ENCODE measurements around the gene C10orf143.

C10orf143 gene

GRCh38 chr10:130050721-130051120 lies 59.9 kb downstream of the C10orf143 start:
- DNase-seq: no peak

- no peak for DNase-seq
Measured at GRCh38 chr10:130049987-130050386, 60.6 kb downstream of the C10orf143 start.

- no peak for DNase-seq
Measured at GRCh38 chr10:130049244-130049643, 61.4 kb downstream of the C10orf143 start.

- no peak for DNase-seq
Measured at GRCh38 chr10:130048081-130048480, 62.5 kb downstream of the C10orf143 start.

GRCh38 chr10:130047336-130047735 lies 63.3 kb downstream of the C10orf143 start:
- no peak for DNase-seq

- peak in 1 of 3 experiments; percentile 9 for DNase-seq
Measured at GRCh38 chr10:130046591-130046990, 64.0 kb downstream of the C10orf143 start.

- DNase-seq: no peak
Measured at GRCh38 chr10:130045801-130046321, 64.8 kb downstream of the C10orf143 start.

- DNase-seq: no peak
Measured at GRCh38 chr10:130045091-130045652, 65.5 kb downstream of the C10orf143 start.

- DNase-seq: no peak
Measured at GRCh38 chr10:130044067-130045061, 66.3 kb downstream of the C10orf143 start.

GRCh38 chr10:130043491-130043890 lies 67.1 kb downstream of the C10orf143 start:
- no peak for DNase-seq

- DNase-seq: no peak
Measured at GRCh38 chr10:130042381-130042780, 68.2 kb downstream of the C10orf143 start.

- no peak for DNase-seq
Measured at GRCh38 chr10:130041451-130042371, 68.9 kb downstream of the C10orf143 start.

- DNase-seq: no peak
Measured at GRCh38 chr10:130040817-130041330, 69.8 kb downstream of the C10orf143 start.

GRCh38 chr10:130040351-130040750 lies 70.3 kb downstream of the C10orf143 start:
- no peak for DNase-seq

GRCh38 chr10:130039141-130039540 lies 71.5 kb downstream of the C10orf143 start:
- DNase-seq: no peak

- no peak for DNase-seq
Measured at GRCh38 chr10:130038611-130039109, 72.0 kb downstream of the C10orf143 start.

GRCh38 chr10:130038019-130038555 lies 72.5 kb downstream of the C10orf143 start:
- DNase-seq: no peak

GRCh38 chr10:130037169-130037661 lies 73.4 kb downstream of the C10orf143 start:
- no peak for DNase-seq

GRCh38 chr10:130036296-130037065 lies 74.1 kb downstream of the C10orf143 start:
- no peak for DNase-seq

GRCh38 chr10:130029209-130029608 lies 81.4 kb downstream of the C10orf143 start:
- no peak for DNase-seq

GRCh38 chr10:130028465-130028819 lies 82.2 kb downstream of the C10orf143 start:
- DNase-seq: no peak
